Coronary artery (tissue), 2 donors: ENCODE results near the gene PTPN21.

ENCODE experiments used
- DNase-seq: peaks from one replicate; pipeline ENCODE4 v3.0.0-alpha.2; 2017; ENCODE audit warnings: low spot score
- H3K27ac ChIP-seq, 2 donors: fragments of 200-600 bp; sonication (generic); one replicate each; pipeline ENCODE4 v1.5.1; 2016 to 2019
- H3K4me3 ChIP-seq: fragments of 200-600 bp; sonication (generic); 2 replicates; pipeline ENCODE4 v1.5.1; 2016; ENCODE audit warnings: mild to moderate bottlenecking, moderate library complexity
- TF ChIP-seq, protein P1 (sequence below): fragments of 200-600 bp; sonication (generic); IDR thresholded peaks from one replicate; pipeline ENCODE4 v1.5.1; 2019; ENCODE audit warnings: antibody characterized with exemption

Gene PTPN21

DNA sequence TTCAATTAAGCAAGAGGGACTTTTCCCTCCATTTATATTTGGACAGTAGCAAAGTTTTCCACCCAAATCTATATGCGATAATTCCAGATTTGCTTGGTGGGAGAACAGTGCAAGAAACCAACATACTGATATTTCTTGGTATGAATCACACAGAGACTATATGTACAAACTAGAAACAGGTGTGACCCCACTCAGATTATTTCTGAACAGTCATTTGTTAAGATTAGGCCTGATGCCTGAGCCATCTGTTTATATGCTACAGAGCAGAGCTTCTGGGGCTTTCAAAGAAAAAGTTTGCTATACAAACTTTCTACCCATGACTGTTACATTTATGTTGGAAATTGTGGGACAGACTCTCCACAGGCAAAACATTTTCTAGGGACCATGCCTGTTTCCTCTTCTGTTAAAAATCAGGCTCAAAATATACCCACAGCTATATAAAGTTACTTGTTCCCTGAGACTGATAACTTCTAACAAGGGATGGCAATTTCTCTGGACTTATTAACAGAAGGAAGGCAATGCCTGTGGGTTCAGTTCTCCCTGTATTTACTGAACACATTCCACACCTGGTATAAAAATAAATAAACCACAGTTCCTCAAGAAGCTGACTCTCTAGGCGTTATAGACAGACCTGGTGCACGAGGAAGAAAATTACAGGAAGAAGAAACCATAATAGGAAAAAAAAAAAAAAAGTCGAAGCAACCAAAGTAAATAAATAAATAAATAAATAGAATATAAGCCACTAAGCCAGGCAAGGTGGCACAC lies 8.0 kb downstream of the PTPN21 start:
- Histone ChIP-seq H3K4me3 (no peak overlapping the region), H3K27ac (no peak overlapping the region)
- DNase-seq, result no peak
- TF ChIP-seq, protein P1, sequence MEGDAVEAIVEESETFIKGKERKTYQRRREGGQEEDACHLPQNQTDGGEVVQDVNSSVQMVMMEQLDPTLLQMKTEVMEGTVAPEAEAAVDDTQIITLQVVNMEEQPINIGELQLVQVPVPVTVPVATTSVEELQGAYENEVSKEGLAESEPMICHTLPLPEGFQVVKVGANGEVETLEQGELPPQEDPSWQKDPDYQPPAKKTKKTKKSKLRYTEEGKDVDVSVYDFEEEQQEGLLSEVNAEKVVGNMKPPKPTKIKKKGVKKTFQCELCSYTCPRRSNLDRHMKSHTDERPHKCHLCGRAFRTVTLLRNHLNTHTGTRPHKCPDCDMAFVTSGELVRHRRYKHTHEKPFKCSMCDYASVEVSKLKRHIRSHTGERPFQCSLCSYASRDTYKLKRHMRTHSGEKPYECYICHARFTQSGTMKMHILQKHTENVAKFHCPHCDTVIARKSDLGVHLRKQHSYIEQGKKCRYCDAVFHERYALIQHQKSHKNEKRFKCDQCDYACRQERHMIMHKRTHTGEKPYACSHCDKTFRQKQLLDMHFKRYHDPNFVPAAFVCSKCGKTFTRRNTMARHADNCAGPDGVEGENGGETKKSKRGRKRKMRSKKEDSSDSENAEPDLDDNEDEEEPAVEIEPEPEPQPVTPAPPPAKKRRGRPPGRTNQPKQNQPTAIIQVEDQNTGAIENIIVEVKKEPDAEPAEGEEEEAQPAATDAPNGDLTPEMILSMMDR, result no peak

DNA sequence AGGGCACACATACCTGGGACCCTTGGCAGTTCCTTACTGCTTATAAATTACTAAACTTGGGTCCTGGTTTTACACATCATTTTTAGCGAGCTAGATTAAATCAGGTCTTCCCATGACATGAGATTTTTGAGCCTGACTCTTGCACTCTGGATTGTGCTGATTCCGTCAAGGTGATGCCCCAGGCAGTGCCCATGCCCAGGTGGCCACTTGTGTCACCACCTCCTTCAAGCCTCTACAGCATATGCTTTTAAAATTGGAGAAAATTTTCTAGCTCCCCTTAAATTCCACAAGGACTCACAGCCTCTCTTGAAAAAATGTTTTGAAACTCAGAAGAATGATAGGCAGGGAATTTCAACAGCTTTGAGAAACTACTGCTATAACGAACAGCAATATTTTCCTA lies 9.6 kb downstream of the PTPN21 start:
- TF ChIP-seq, protein P1, result no peak
- DNase-seq, result no peak
- no peak overlapping the region for H3K4me3 ChIP-seq
- no peak overlapping the region for H3K27ac ChIP-seq

DNA sequence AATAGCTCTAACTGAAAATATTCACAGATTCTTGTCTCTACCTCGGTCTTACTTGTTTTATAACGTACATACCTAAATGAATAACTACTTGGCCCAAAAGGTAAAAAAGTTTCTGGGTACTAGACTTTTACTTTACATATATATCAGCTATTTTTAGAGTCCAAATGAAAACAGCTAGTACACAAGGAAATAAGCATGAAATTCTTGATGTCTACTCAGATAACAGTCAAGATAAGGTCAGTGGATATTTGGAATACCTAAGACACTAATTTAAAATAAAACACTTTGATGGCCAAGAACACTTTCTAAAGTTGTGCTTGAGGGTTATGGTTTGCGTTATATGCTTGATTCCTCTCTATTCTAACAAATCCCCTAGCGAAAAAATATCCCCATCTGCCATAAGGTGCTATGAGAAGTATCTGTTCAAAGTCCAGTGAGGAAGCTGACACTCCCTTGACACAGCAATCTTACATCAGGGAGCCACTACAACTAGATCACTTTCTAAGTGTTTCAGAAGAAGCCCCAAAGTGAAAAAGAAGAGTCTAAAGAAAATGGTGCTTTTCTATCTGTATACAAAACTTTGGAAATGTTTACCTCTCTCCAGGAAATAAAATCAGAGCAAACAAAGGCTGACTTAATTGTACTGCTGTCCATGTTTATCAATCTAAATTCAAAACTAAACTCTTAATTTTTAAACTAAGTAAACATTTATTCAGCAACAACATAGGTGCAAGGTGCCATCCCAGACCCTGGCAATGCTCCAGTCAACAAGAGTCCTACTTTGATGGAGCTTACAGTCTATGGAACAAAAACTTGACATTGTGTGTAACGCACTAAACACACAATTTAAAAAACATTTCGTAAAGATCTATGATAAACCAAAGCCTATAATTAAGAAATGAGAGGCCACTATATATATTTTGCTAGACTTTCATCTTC lies 11.7 kb downstream of the PTPN21 start:
- DNase-seq, result no peak
- H3K4me3 ChIP-seq, result no peak overlapping the region
- H3K27ac ChIP-seq, result no peak overlapping the region
- TF ChIP-seq, protein P1, result no peak

DNA sequence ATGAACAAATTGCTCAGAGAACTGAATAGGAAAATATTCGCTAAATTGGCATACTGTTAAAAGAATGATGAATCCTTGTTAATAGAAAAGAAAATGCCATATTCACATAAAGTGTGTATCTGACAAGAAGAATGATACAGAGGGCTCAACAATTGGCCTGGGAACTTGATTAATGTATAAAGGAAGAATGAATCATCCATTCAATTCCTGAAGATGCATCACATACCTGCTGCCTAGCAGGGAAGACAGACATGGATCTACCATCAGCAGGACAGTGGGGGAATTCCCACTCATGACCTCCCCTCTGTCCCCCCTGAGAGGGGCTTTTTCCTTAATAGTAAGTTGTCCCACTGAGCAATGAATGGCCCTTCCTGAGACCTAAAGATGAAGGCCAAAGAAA lies 13.5 kb downstream of the PTPN21 start:
- no peak overlapping the region for H3K27ac ChIP-seq
- H3K4me3 ChIP-seq, result no peak overlapping the region
- DNase-seq, result no peak
- TF ChIP-seq, protein P1, result no peak

DNA sequence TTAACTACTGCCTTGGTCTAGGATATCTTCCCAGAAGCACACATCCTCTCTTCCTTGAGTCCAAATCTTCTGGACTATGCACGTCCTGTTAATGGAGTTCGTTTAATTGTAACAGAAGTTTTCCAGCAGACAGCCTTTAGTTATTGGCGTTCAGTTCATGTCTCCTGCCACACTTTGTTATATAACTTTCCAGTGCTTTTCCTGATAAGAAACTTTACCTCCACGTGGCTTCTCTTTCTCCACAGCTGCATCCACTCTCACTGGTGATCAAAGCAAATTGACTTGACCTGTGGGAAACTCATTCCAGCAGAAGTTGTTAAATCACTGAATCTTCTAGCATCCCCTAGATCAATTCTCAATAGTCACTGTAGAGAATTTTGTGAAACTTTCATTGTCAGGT lies 19.0 kb downstream of the PTPN21 start:
- no peak overlapping the region for H3K4me3 ChIP-seq
- DNase-seq, result no peak
- no peak overlapping the region for H3K27ac ChIP-seq
- TF ChIP-seq, protein P1, result no peak

DNA sequence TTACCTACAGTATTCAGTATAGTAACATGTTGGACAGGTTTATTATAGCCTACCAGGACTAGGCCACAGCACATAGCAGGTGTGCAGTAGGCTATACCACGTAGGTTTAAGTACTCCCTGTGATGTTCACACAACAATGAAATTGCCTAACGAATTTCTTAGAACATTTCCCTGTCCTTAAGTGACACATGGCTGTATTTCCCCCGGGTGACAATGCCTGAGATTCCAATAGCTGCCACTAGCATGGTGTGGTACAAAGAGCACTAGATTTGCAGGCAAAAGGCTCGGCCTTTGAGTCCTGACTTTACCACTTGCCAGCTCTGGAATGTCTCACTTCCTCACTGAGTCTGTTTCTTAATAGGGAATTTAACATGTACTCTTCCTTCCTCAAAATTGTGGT lies 19.7 kb downstream of the PTPN21 start:
- DNase-seq, result no peak
- H3K4me3 ChIP-seq, result no peak overlapping the region
- peak overlapping the region in 1 of 2 donors; percentile 38 for H3K27ac ChIP-seq
- TF ChIP-seq, protein P1, result no peak
